Spleen (tissue), 11 donors: ENCODE measurements around the gene ACER3. TPM values are rescaled to one million over a fixed set of nuclear protein-coding genes. Genes with fewer than 3 reads are reported as not detected.
"Not testable (repeated sequence)": the region's sequence is repeated elsewhere in the genome, so short reads cannot be mapped to it uniquely, and the experiment has no call there.

Experiments used
- DNase-seq: peaks from one replicate; pipeline ENCODE4 v3.0.0-alpha.2; 2020
- H3K27ac ChIP-seq, 8 donors: fragments of 200-600 bp; sonication (generic) in 7 of 8; 1 replicate in 4 of 8; 2 replicates in 4 of 8; pipeline versions ENCODE4 v1.5.0 to v1.8.0; 2016 to 2021; ENCODE audit warnings: inconsistent platforms in 4 of 8, mild to moderate bottlenecking in 4 of 8, moderate library complexity in 1 of 8
- H3K27me3 ChIP-seq, 7 donors: fragments of 200-600 bp; sonication (generic) in 6 of 7; replicated peaks in 1 of 7; 1 replicate in 4 of 7; 2 replicates in 3 of 7; pipeline versions ENCODE4 v1.5.0 to v1.8.0; 2016 to 2021; ENCODE audit warnings: inconsistent platforms in 3 of 7, mild to moderate bottlenecking in 1 of 7
- H3K36me3 ChIP-seq, 6 donors: fragments of 200-600 bp; sonication (generic) in 5 of 6; 1 replicate in 4 of 6; 2 replicates in 2 of 6; pipeline versions ENCODE4 v1.5.0 to v1.8.0; 2016 to 2021; ENCODE audit warnings: inconsistent platforms in 2 of 6
- H3K4me1 ChIP-seq, 6 donors: fragments of 200-600 bp; sonication (generic) in 5 of 6; 1 replicate in 3 of 6; 2 replicates in 3 of 6; pipeline versions ENCODE4 v1.5.0 to v1.8.0; 2016 to 2021; ENCODE audit warnings: inconsistent platforms in 3 of 6
- H3K4me3 ChIP-seq, 8 donors: fragments of 200-600 bp; sonication (generic) in 7 of 8; 1 replicate in 4 of 8; 2 replicates in 4 of 8; pipeline versions ENCODE4 v1.5.0 to v1.8.0; 2016 to 2021; ENCODE audit warnings: inconsistent platforms in 4 of 8, mild to moderate bottlenecking in 4 of 8, moderate library complexity in 2 of 8
- H3K9me3 ChIP-seq, 8 donors: fragments of 200-600 bp; sonication (generic) in 7 of 8; 1 replicate in 4 of 8; 2 replicates in 4 of 8; pipeline versions ENCODE4 v1.5.0 to v1.8.0; 2016 to 2021; ENCODE audit warnings: inconsistent platforms in 4 of 8
- CTCF ChIP-seq, 11 experiments: fragments of 200-600 bp in 7 of 11; fragments of 450-650 bp in 4 of 11; sonication (generic) in 4 of 11; IDR thresholded peaks in 8 of 11; conservative IDR thresholded peaks in 3 of 11; 1 replicate in 7 of 11; 2 replicates in 4 of 11; pipeline versions ENCODE4 v1.4.0 to v1.8.0; 2016 to 2021; ENCODE audit warnings: antibody characterized with exemption in 11 of 11, inconsistent platforms in 4 of 11, mild to moderate bottlenecking in 1 of 11
- POLR2A ChIP-seq, 3 donors: fragments of 450-650 bp; IDR thresholded peaks; one replicate each; pipeline ENCODE4 v1.5.1; 2017; ENCODE audit warnings: antibody characterized with exemption in 3 of 3, mild to moderate bottlenecking in 1 of 3
- POLR2AphosphoS5 ChIP-seq, 3 donors: sonication (generic); formaldehyde crosslinking; IDR thresholded peaks; one replicate each; pipeline ENCODE4 v1.5.1; 2017; ENCODE audit warnings: antibody characterized with exemption in 3 of 3
- WGBS, 5 donors: extraction: QIAGEN DNeasy Blood & Tissue Kit in 3 of 5; methylation state at CpG; one replicate each; pipeline versions ENCODE4 v1.1.5 to v1.1.7; 2013 to 2018; 5-methylcytosine and 5-hydroxymethylcytosine counted together
- intact Hi-C: fragments of 100-400 bp; cut with DNase I; formaldehyde crosslinking; loops from one replicate; pipeline ENCODE4 v1.15.0; 2023; ENCODE audit warnings: low total_unique reads
- polyA plus RNA-seq, 3 donors: library from polyadenylated mRNA; stranded (reverse); fragments of 200-250 nt; gene quantifications; one replicate each; pipeline ENCODE4 v1.2.1, GENCODE V29; 2013
- total RNA-seq, 7 donors: library from RNA; depleted of rRNA in 3 of 7; stranded (reverse); fragments of >200 nt in 3 of 7; fragmentation: NEBNext Ultra II Directional in 4 of 7; extraction: Animal tissue kit (Norgen Biotek cat#: 25700) in 4 of 7; gene quantifications; one replicate each; pipeline versions ENCODE4 v1.1.0 to v1.2.1, GENCODE V29; 2016 to 2021
- donor health status: healthy with polysubstance abuse.
- donor health status: DM: no; HTN: no; CAD: no; lungs with moderate emphysema.
- donor health status: DM: no; HTN: no; CAD: no.
- donor health status: Bipolar disorder and iron deficiency.
- donor health status: healthy.
- donor health status: DM: no; HTN: no; CAD: no.
- donor health status: DM: yes; HTN: yes; CAD: no.

The ACER3 gene
- total and polyA plus RNA-seq, 10 donors = 2.9 to 52.2 (median 32.1) TPM

- Histone ChIP-seq H3K4me1 (peaks cover 0 to 38% (median 18%) of the 10 kb centered on the region in 6 donors), H3K27me3 (no peaks in the 10 kb centered on the region), H3K9me3 (peaks cover 3 to 23% (median 21%) of the 10 kb centered on the region in 8 donors), H3K4me3 (no peak overlapping the region), H3K36me3 (no peaks in the 10 kb centered on the region), H3K27ac (peak overlapping the region in 5 of 8 donors; percentile 34 to 67 (median 57))
- DNase-seq = no peak
- intact Hi-C loops = no loop called here
- TF ChIP-seq POLR2AphosphoS5 (IDR thresholded peaks at IDR 0.05) = no peak
- no peak for TF ChIP-seq POLR2A (IDR thresholded peaks at IDR 0.05)
- no peak for TF ChIP-seq CTCF (IDR thresholded peaks at IDR 0.05 in 8 of 11, conservative IDR thresholded peaks at IDR 0.05 in 3 of 11)
- WGBS, 5 donors = 67 to 80% (median 70%) methylated on average over 1 of the region's 1 CpG
Observed at GRCh38 chr11:76820184-76820566, 40.5 kb upstream of the ACER3 start.

- intact Hi-C loops, H3K4me3 ChIP-seq, DNase-seq, H3K27me3 ChIP-seq, H3K27ac ChIP-seq, H3K36me3 ChIP-seq: not testable (repeated sequence)
- peaks cover 0 to 10% (median 8%) of the 10 kb centered on the region in 8 donors for H3K9me3 ChIP-seq
- peaks cover 0 to 48% (median 27%) of the 10 kb centered on the region in 6 donors for H3K4me1 ChIP-seq
- 94 to 97% (median 94%) methylated on average over 14 to 29 of the region's 29 CpGs for WGBS, 5 donors
Observed at GRCh38 chr11:76821396-76821795, 39.3 kb upstream of the ACER3 start.

- H3K4me3 ChIP-seq = no peak overlapping the region
- intact Hi-C loops = no loop called here
- DNase-seq = no peak
- 42 to 78% (median 55%) methylated on average over 1 of the region's 1 CpG for WGBS, 5 donors
- H3K27me3 ChIP-seq = no peaks in the 10 kb centered on the region
- peaks cover 0 to under 1% (median 0%) of the 10 kb centered on the region in 8 donors for H3K9me3 ChIP-seq
- no peak for TF ChIP-seq POLR2AphosphoS5 (IDR thresholded peaks at IDR 0.05)
- TF ChIP-seq CTCF (IDR thresholded peaks at IDR 0.05 in 8 of 11, conservative IDR thresholded peaks at IDR 0.05 in 3 of 11) = no peak
- H3K36me3 ChIP-seq = no peaks in the 10 kb centered on the region
- H3K4me1 ChIP-seq = peaks cover 0 to 48% (median 27%) of the 10 kb centered on the region in 6 donors
- H3K27ac ChIP-seq = no peak overlapping the region
Observed at GRCh38 chr11:76822406-76822805, 38.3 kb upstream of the ACER3 start.

GRCh38 chr11:76823481-76824028, 37.2 kb upstream of the ACER3 start:
- Histone ChIP-seq H3K36me3 (no peaks in the 10 kb centered on the region), H3K27ac (peak overlapping the region; percentile 55 to 84 (median 75)), H3K9me3 (no peaks in the 10 kb centered on the region), H3K4me3 (peak overlapping the region in 2 of 8 donors; percentile 19 to 42), H3K27me3 (no peaks in the 10 kb centered on the region), H3K4me1 (peaks cover 0 to 48% (median 27%) of the 10 kb centered on the region in 6 donors)
- no peak for TF ChIP-seq POLR2A (IDR thresholded peaks at IDR 0.05)
- TF ChIP-seq POLR2AphosphoS5 (IDR thresholded peaks at IDR 0.05) = peak in 2 of 3 donors; percentile 55 to 64
- 37 to 59% (median 56%) methylated on average over 9 of the region's 9 CpGs for WGBS, 5 donors
- intact Hi-C loops = no loop called here
- DNase-seq = no peak

- no peak for DNase-seq
- Histone ChIP-seq H3K4me3 (no peak overlapping the region), H3K4me1 (peaks cover 0 to 48% (median 27%) of the 10 kb centered on the region in 6 donors), H3K27ac (peak overlapping the region; percentile 55 to 84 (median 75)), H3K27me3 (no peaks in the 10 kb centered on the region), H3K36me3 (no peaks in the 10 kb centered on the region), H3K9me3 (no peaks in the 10 kb centered on the region)
- intact Hi-C loops = no loop called here
- TF ChIP-seq POLR2AphosphoS5 (IDR thresholded peaks at IDR 0.05) (peak in 1 of 3 donors; percentile 57), POLR2A (IDR thresholded peaks at IDR 0.05) (no peak)
- WGBS, 5 donors = 56 to 78% (median 64%) methylated on average over 9 of the region's 9 CpGs
Observed at GRCh38 chr11:76824083-76824939, 36.4 kb upstream of the ACER3 start.
